ENCODE data around the gene LTBP3.

The LTBP3 gene

GRCh38 chr11:65553301-65554001, 4.7 kb downstream of the LTBP3 start:
- no peak for DNase-seq

GRCh38 chr11:65552388-65552951, 5.7 kb downstream of the LTBP3 start:
- DNase-seq, result no peak

- DNase-seq, result no peak
Observed at GRCh38 chr11:65551572-65552387, 6.4 kb downstream of the LTBP3 start.

GRCh38 chr11:65549096-65549495, 9.1 kb downstream of the LTBP3 start:
- no peak for DNase-seq

GRCh38 chr11:65548395-65548794, 9.8 kb downstream of the LTBP3 start:
- DNase-seq, result peak in 1 of 2 donors; percentile 7

GRCh38 chr11:65547446-65548125, 10.6 kb downstream of the LTBP3 start:
- DNase-seq, result no peak

GRCh38 chr11:65546217-65546958, 11.8 kb downstream of the LTBP3 start:
- peak in 1 of 2 donors; percentile 47 for DNase-seq

- no peak for DNase-seq
Observed at GRCh38 chr11:65545853-65546216, 12.3 kb downstream of the LTBP3 start.

- no peak for DNase-seq
Observed at GRCh38 chr11:65542738-65543390, 15.3 kb downstream of the LTBP3 start.

- no peak for DNase-seq
Observed at GRCh38 chr11:65541093-65541982, 16.8 kb downstream of the LTBP3 start.

GRCh38 chr11:65540290-65541092, 17.7 kb downstream of the LTBP3 start:
- DNase-seq, result peak; percentile 68 to 93

- DNase-seq, result no peak
Observed at GRCh38 chr11:65539744-65540289, 18.3 kb downstream of the LTBP3 start.

GRCh38 chr11:65538915-65539743, 19.0 kb downstream of the LTBP3 start:
- DNase-seq, result no peak

- DNase-seq, result no peak
Observed at GRCh38 chr11:65538232-65538914, 19.8 kb downstream of the LTBP3 start.

- no peak for DNase-seq
Observed at GRCh38 chr11:65537620-65538231, 20.4 kb downstream of the LTBP3 start.

GRCh38 chr11:65537296-65537597, 20.9 kb downstream of the LTBP3 start:
- DNase-seq, result no peak

- no peak for DNase-seq
Observed at GRCh38 chr11:65536412-65537295, 21.5 kb downstream of the LTBP3 start.
